MCF 10A (cell line): ENCODE data around the gene FNIP1. TPM values are rescaled to one million over a fixed set of nuclear protein-coding genes. Genes with fewer than 3 reads are reported as not detected.

Experiments
- BruUV-seq: library from RNA; stranded (reverse); fragments of 400-500 nt; replicated peaks from 2 replicates; lab custom pipeline; 2021; lab: Mats Ljungman, UMichigan
- CTCF ChIA-PET: fragments of 300-600 bp; sonication (Branson Sonifier 250); formaldehyde crosslinking; extraction: SDS; loops from one replicate; lab custom pipeline; 2021; ENCODE audit warnings: antibody characterized with exemption, inconsistent platforms; lab: Yijun Ruan, JAX
- POLR2A ChIA-PET: fragments of 300-600, 350-650 bp; sonication (Branson Sonifier 250); formaldehyde crosslinking; extraction: SDS; loops from one replicate; lab custom pipeline; 2020; ENCODE audit warnings: antibody characterized with exemption, inconsistent platforms; lab: Yijun Ruan, JAX
- DNase-seq: peaks from one replicate; pipeline ENCODE4 v3.0.0-alpha.2; 2018; ENCODE audit not compliant: unreplicated experiment
- H3K27ac Mint-ChIP-seq: one replicate; pipeline ENCODE4 v1.8.0; 2022; ENCODE audit warnings: mild to moderate bottlenecking, low read depth, mixed read lengths; ENCODE audit not compliant: unreplicated experiment
- H3K27me3 Mint-ChIP-seq: one replicate; pipeline ENCODE4 v1.8.0; 2022; ENCODE audit warnings: mixed read lengths; ENCODE audit not compliant: insufficient read depth, unreplicated experiment
- H3K36me3 Mint-ChIP-seq: one replicate; pipeline ENCODE4 v1.8.0; 2022; ENCODE audit warnings: mild to moderate bottlenecking, moderate library complexity, mixed read lengths; ENCODE audit not compliant: insufficient read depth, unreplicated experiment
- H3K4me1 Mint-ChIP-seq: one replicate; pipeline ENCODE4 v1.8.0; 2022; ENCODE audit warnings: mixed read lengths; ENCODE audit not compliant: insufficient read depth, unreplicated experiment
- H3K4me3 Mint-ChIP-seq: one replicate; pipeline ENCODE4 v1.8.0; 2022; ENCODE audit warnings: mild to moderate bottlenecking, moderate library complexity, mixed read lengths; ENCODE audit not compliant: unreplicated experiment
- H3K9me3 Mint-ChIP-seq: one replicate; pipeline ENCODE4 v1.8.0; 2022; ENCODE audit warnings: mixed read lengths; ENCODE audit not compliant: unreplicated experiment
- CTCF ChIP-seq: fragments of 200-600 bp; IDR thresholded peaks from one replicate; pipeline ENCODE4 v1.8.0; 2022; ENCODE audit warnings: antibody characterized with exemption, mild to moderate bottlenecking; ENCODE audit not compliant: unreplicated experiment
- intact Hi-C: fragments of 100-400 bp; cut with micrococcal nuclease; formaldehyde crosslinking; loops from 2 replicates; pipeline ENCODE4 v1.14.1; 2022
- total RNA-seq: library from RNA; stranded (reverse); gene quantifications from 2 replicates; pipeline ENCODE4 v1.2.3, GENCODE V29; 2022

The FNIP1 gene
- total RNA-seq, 1 experiment from 2014 or later, result 36.3 TPM

DNA sequence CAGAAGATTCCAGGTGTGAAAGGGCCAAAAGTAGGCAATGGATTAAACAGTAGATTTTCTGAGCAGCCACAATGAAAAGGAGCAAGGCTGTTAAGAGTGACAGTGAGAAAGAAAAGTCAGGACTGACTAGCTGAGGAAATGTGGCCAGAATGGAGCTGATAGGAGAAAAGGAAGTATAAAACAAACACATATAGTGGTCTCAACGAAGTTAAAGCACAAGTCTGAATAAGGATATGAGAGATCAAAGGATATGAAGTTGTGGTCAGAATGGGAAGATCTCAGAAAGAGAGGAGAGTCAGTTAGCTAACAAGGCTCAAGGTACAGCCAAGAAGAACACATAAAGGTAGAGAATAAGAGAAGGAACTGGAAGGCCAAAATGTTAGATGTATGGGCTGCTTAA, 39.9 kb downstream of the FNIP1 start:
- H3K27ac Mint-ChIP-seq, result no peak overlapping the region
- ChIA-PET CTCF (interaction anchor here (1.0 to 1.8 kb wide), 3 partner anchors 13 to 306 kb away, joined by 3 to 7 read pairs (median 4); no protein-coding TSS in a partner anchor), POLR2A (interaction anchor here (0.9 to 1.1 kb wide), 3 partner anchors 8 to 36 kb away, joined by 3 to 5 read pairs (median 3); no protein-coding TSS in a partner anchor)
- no peak for DNase-seq
- no peak overlapping the region for H3K4me3 Mint-ChIP-seq
- peaks cover 7% of the 10 kb centered on the region for H3K4me1 Mint-ChIP-seq
- no peaks in the 10 kb centered on the region for H3K27me3 Mint-ChIP-seq
- no peak for TF ChIP-seq CTCF
- BruUV-seq, result no TSS peak
- peaks cover 12% of the 10 kb centered on the region for H3K9me3 Mint-ChIP-seq
- intact Hi-C loops, result no loop called here
- H3K36me3 Mint-ChIP-seq, result no peaks in the 10 kb centered on the region

DNA sequence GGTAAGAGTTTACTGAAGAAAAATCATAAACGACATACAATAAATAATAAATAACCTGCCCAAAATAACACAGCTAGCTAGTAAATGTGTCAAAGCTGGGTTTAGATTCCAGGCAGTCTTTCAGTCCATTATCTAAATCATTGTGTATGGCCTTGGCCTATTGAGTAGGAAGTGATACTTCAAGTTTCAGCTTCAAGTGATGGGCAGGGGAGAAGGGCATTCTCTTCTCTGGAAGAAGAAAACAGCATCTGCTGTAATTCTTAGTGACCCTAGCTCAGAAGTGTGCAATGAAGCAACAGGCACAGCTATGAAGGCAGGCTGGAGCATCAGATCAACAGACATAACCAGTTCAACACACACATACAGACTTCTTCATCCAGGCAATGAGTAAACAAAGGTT, 42.5 kb downstream of the FNIP1 start:
- no peak for DNase-seq
- TF ChIP-seq CTCF, result no peak
- H3K27ac Mint-ChIP-seq, result no peak overlapping the region
- peaks cover 14% of the 10 kb centered on the region for H3K4me1 Mint-ChIP-seq
- intact Hi-C loops, result no loop called here
- H3K36me3 Mint-ChIP-seq, result no peaks in the 10 kb centered on the region
- ChIA-PET CTCF (interaction anchor here (0.6 to 2.0 kb wide), 2 partner anchors 253 to 336 kb away, joined by 4 to 8 read pairs; no protein-coding TSS in a partner anchor), POLR2A (interaction anchor here (0.6 to 1.1 kb wide), 3 partner anchors 9 to 1224 kb away, joined by 3 to 5 read pairs (median 3); no protein-coding TSS in a partner anchor)
- no peaks in the 10 kb centered on the region for H3K9me3 Mint-ChIP-seq
- H3K27me3 Mint-ChIP-seq, result no peaks in the 10 kb centered on the region
- no TSS peak for BruUV-seq
- no peak overlapping the region for H3K4me3 Mint-ChIP-seq

- ChIA-PET CTCF (interaction anchor here (0.6 to 0.9 kb wide), 2 partner anchors 8 to 159 kb away, joined by 3 read pairs; no protein-coding TSS in a partner anchor), POLR2A (interaction anchor here (1.2 kb wide), 1 partner anchor 45 kb away, joined by 3 read pairs; the partner anchor contains the start of gene FNIP1)
- DNase-seq, result no peak
- Mint-ChIP-seq H3K4me3 (no peak overlapping the region), H3K27me3 (no peaks in the 10 kb centered on the region), H3K4me1 (peaks cover 21% of the 10 kb centered on the region), H3K27ac (no peak overlapping the region), H3K36me3 (peaks cover 6% of the 10 kb centered on the region), H3K9me3 (no peaks in the 10 kb centered on the region)
- TF ChIP-seq CTCF, result no peak
- BruUV-seq, result no TSS peak
- intact Hi-C loops, result no loop called here
Observed at GRCh38 chr5:131751506-131751905, 45.3 kb downstream of the FNIP1 start.

- DNase-seq, result peak; percentile 40
- CTCF ChIA-PET, result interaction anchor here (0.6 to 1.0 kb wide), 6 partner anchors 14 to 161 kb away, joined by 3 to 4 read pairs (median 3); no protein-coding TSS in a partner anchor
- Mint-ChIP-seq H3K27ac (no peak overlapping the region), H3K4me1 (peaks cover 29% of the 10 kb centered on the region), H3K36me3 (peaks cover 6% of the 10 kb centered on the region), H3K4me3 (no peak overlapping the region), H3K27me3 (no peaks in the 10 kb centered on the region), H3K9me3 (no peaks in the 10 kb centered on the region)
- POLR2A ChIA-PET, result interaction anchor here (1.1 to 1.2 kb wide), 2 partner anchors 40 to 47 kb away, joined by 3 read pairs; partner anchors contain the start of gene FNIP1
- intact Hi-C loops, result no loop called here
- no TSS peak for BruUV-seq
- TF ChIP-seq CTCF, result no peak
Observed at GRCh38 chr5:131749723-131750470, 46.9 kb downstream of the FNIP1 start.
